NOMO-1 treated with DMSO at 0.1 percent for 48 hours (cell line): ENCODE data around the gene ST14.

Experiments
- DNase-seq: peaks from one replicate; lab custom pipeline; 2025; ENCODE audit not compliant: unreplicated experiment; lab: John Stamatoyannopoulos, UW

ST14 gene

DNA sequence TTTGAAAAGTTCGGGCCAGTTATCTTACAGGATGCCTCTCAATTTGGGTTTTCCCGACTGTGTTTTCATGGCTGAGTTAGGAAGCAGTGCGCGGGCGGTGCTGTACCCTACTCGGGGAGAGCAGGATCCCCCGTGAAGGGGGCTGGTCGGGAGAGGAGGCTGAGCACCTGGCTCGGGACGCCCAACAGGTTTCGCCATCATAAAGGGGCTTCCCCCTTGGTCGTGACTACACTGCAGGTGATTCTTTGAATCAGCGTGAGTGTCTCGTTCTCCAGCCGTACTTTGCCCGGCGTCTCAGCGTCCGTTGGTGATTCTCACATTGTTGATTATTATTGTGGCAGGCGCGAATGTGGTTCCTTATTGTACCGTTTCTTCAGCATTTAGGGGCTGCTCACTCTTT lies 46.6 kb downstream of the ST14 start:
- no peak for DNase-seq

DNA sequence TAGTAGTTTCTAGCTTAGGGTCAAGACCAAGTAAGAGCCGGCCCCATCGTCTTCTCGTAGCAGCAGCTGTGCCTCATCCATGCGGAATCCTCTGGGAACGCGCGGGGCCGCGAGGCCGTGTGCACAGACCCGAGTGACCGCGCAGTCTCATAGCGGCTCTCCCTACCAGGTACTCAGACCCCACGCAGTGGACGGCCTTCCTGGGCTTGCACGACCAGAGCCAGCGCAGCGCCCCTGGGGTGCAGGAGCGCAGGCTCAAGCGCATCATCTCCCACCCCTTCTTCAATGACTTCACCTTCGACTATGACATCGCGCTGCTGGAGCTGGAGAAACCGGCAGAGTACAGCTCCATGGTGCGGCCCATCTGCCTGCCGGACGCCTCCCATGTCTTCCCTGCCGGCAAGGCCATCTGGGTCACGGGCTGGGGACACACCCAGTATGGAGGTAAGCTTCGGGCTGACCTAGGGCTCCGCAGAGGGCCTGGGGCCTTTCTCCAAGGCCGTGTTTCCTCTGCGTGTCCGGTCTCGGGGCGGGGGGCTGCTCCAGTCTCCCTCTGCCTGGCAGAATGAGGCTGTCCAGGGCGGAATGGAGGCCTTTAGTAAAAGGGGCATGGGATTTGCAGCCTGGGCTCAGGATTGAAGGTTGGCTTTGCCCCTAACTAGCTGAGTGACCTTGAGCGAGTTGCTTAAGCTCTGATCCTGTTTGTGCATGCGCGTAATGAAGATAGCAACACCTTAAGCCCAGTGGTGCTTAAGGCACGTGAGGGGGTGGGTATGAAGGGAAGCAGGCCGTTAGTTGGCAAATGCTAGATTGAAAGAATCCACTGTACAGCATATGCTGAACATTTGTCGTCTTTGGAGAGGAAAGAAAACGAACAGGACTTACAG lies 48.9 kb downstream of the ST14 start:
- no peak for DNase-seq

DNA sequence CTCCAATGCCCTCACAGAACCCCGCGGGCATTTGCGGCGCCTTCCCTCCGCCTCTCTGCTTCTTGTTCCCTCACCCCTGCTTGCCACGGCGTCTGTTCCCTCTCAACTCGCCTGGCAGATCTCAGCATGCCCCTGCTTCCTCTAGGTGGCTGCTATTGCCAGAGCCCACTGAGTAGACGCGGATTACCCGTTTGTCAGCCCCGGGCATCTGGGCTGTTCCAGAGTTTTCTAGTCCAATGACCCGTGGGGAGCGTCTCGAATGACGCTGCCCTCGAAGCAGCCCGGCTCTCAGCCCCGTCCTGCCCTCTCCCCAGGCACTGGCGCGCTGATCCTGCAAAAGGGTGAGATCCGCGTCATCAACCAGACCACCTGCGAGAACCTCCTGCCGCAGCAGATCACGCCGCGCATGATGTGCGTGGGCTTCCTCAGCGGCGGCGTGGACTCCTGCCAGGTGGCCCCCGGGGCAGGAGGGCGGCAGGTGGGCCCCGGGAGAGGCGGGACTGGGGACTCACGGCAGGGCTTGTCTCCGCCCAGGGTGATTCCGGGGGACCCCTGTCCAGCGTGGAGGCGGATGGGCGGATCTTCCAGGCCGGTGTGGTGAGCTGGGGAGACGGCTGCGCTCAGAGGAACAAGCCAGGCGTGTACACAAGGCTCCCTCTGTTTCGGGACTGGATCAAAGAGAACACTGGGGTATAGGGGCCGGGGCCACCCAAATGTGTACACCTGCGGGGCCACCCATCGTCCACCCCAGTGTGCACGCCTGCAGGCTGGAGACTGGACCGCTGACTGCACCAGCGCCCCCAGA lies 49.7 kb downstream of the ST14 start:
- no peak for DNase-seq

DNA sequence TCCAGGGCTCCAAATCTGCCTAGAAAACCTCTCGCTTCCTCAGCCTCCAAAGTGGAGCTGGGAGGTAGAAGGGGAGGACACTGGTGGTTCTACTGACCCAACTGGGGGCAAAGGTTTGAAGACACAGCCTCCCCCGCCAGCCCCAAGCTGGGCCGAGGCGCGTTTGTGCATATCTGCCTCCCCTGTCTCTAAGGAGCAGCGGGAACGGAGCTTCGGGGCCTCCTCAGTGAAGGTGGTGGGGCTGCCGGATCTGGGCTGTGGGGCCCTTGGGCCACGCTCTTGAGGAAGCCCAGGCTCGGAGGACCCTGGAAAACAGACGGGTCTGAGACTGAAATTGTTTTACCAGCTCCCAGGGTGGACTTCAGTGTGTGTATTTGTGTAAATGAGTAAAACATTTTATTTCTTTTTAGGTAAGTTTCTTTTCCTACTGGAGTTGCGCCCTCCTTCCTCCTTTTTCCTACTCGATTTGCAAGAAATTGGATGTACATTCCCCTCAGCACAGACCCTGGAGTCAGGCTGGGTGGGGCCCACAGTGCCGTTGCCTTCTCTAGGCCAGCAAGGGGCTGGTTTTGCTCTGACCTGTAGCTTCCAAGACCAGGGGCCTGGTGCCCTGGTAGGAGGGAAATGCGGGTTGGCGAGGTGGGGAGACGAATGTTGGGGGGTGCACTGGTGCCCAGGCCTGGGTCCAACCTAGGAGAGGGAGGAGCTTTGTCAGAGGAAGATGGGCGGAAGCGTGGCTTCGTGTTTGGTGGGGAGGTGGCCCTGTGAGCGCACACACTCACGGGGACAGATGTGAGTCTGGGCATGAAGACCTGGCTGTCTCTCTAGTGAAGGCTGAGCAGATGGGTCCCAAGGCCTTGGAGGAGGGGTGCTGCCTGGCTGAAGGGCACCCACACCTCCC lies 50.6 kb downstream of the ST14 start:
- DNase-seq = no peak

DNA sequence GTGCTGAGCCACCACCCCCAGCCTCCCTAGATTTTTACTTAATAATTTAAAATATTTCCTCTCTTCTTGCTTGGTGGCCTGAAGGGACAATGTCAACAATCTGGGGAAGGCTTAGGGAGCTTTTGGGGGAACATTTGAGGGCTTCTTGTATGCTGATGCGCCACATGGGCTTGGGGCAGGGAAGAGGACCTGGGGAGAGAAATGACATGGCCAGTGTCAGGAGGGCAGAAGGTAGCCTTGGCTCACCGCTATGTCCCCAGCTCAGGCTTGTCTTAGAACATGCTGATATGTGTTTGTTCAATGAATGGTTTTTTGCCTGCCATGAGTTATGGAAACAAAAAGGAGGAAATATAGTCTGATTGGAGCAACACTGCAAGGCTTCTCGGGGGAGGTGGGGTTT lies 51.6 kb downstream of the ST14 start:
- no peak for DNase-seq

DNA sequence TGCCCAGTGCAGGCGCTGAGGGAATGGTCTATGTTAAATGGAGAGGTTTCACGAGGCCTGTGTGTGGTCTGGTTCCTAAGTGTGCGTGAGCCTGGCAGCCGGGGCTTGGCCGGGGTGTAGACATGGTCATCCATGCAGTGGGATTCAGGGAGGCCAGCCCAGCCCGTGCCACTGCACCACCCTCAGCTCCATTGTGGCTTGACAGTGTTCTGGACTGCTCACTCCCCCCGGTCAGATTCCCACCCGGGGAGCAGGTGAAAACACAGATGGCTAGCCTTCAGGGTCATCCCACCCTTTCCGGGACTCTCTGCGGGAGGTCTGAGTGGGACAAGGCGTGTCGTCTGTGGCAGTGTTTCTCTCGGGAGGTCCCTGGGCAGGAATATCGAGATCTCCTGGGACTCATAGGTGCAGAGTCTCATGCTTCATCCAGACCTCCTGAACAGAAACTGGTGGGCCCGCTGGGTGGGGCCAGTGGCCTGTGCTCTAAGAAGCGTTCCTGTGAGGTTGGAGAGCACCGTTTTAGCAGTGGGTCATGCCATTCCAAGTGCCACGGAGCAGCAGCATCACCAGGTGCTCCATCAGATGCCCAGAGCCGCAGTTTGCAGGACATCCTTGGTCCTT lies 52.3 kb downstream of the ST14 start:
- no peak for DNase-seq

DNA sequence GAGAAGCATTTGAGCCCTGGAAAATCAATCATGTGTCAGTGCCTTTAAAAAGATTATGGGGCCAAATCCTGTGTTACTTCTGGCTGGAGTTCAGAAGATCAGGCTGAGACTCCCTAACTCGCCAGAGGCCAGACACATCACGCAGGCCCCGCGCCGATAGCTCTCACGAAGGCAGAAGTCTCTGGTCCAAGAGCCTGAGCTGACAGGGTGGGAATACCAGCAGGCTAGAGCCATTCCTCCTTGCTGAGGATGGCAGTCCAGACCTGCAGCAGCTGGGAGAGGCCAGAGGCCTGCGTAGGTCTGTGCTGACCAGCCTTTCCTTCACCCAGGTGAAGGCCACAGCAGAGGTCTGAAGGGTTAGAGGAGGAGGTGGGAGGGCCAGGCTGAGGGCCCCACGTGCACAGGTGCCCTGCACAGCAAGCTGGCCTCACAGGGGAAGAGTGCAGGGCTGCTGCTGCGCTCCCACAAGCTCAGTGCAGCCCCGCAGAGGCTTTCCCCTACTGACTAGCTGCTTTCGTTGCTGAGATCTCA lies 52.9 kb downstream of the ST14 start:
- DNase-seq = no peak

DNA sequence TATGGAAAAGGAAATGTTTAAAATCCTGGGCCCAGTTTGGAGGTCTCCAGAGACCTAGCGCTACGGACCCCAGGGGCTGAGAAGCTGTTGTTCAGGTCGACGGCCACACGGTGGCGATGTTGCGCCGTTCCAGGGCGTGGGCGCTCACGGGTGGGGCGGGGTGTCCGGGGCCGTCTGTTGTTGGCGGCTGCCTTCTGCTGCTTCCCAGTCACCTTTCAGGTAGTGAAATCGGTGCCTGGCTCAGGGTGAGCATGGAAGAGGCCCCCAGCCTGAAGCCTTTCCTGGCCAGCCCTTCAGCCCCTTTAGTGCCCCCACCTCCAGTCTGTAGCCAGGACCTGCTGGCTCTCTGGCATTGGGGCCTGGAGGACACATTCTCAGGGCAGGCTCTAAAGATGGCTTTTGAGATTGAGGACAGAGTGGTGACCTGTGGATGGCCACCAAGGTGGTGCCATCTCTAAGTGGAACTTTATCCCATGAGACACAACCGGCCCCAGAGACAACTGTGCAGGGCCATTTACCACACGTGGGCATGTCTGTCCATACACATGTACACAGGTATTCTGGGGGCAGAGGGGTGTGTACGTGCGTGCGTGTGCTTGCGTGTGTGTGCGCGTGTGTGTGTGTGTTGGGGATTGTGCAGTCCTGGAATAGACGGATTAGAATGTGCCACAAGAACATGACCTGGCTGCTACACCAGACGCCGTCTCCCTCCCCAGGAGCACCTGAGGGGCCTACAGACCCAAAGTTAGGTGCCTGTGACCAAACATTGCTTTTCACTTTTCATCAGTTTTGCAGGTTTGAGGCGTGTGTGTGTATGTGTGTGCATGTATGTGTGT lies 53.8 kb downstream of the ST14 start:
- peak; percentile 41 for DNase-seq

DNA sequence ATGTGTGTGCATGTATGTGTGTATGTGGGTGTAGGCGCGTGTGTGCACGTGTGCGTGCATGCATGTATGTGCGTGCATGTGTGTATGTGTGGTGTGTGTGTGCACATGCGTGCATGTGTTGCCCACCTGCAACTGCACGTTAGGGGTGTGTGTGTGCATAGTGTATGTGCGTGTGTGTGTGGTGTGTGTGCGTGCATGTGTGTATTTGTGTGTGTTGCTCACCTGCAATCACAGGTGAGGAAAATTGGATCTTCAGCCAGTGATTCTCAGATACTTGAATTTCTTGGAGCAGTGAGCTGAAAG lies 54.3 kb downstream of the ST14 start:
- DNase-seq = no peak

DNA sequence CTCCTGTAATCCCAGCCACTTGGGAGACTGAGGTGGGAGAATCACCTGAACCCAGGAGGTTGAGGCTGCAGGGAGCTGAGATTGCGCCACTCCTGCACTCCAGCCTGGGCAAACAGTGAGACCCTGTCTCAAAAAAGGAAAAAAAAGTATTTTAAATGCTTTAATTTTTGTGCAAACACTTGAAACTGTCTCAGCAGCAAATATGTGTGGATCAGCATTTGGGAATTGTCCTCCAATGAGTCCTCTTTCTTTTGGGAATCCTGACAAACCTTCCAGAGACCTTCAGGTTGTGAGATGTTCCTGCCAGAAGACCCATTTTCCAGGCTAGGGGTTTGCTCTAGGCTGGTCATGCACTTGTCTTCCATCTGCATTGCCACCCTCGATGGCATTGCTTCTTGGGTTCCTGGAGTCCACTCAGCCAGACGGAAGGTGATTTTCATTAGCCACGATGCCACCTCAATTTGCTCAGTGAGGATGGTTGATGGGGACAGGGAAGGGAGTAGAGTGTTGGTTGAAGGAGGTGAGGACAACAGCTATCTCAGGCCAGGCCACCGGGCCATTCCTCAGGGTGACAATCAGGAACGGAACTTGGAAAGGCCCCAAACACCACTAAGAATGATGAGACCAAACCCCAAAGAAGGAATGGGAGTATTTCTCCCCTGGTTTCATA lies 55.4 kb downstream of the ST14 start:
- DNase-seq = no peak

DNA sequence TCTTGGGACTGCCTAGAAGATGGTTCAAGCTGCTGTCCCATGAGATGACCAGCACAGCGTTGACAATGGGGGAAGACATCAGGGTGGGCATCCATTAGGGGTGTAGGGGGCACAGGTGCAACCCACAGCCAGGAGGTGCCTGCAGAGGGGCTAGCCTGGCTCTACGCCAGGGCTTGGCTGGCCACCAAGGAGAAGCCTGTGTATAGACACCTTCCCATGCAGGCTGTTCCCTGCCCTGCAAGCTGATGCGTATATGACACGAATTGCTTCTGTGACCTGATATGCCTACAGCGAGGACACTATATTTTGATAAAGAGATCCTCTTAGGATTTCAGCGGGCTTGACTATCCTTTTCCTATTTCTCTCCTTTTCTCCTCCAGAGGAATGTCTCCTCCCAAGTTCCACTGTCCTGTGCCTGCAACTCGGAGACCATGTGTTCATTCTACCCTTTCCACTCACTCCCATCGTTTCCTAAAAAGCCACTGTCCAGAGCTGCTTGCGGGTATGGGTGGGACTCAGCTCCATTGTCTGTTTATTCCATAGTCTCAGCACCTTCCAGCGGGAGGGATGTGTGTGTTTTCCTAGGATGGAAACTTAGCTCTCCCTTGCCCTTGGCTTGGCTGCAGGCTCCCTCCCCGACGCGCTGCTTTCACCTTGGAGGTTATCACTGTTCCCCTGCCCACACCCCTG lies 56.1 kb downstream of the ST14 start:
- DNase-seq = no peak

DNA sequence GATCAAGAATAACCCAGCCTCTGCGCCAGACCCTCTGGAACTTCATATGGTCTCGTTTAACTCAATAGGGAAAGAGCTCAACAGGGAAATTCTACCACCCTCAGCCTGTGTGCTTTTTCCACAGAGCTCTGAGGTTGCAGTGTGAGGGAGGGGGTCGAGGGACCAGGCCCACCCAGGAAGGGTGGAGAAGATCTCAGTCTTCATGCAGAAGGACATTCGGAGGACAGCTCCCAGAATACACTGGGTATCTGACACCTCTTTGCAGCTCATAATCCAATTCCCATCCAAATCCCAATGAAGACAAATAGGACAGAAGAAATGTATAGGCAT lies 56.6 kb downstream of the ST14 start:
- no peak for DNase-seq

DNA sequence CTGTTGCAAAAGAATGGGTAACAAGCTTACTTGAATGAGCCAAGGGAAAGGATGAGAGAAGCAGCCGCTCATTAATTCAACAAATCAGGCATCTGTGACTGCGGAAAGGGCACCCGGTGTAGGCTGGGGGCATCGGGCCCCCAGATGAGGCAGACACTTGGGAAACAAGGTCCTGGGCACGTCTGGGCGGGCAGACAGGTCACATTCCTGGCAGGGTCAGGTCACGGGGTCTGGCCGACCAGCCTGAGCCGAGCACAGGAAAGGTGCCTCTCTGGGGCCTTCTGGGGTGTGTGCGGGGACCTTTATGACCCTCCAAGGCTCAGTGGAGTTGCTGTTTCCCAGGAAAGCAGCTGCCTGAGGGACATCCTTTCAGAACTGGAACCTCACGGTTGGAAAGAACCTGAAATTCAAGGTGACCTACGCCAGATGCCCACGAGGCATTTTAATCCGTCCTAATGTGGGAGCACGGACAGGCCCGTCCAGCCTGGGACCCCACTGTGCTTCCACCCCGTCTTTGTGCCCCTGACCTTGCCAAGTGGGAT lies 57.1 kb downstream of the ST14 start:
- no peak for DNase-seq

DNA sequence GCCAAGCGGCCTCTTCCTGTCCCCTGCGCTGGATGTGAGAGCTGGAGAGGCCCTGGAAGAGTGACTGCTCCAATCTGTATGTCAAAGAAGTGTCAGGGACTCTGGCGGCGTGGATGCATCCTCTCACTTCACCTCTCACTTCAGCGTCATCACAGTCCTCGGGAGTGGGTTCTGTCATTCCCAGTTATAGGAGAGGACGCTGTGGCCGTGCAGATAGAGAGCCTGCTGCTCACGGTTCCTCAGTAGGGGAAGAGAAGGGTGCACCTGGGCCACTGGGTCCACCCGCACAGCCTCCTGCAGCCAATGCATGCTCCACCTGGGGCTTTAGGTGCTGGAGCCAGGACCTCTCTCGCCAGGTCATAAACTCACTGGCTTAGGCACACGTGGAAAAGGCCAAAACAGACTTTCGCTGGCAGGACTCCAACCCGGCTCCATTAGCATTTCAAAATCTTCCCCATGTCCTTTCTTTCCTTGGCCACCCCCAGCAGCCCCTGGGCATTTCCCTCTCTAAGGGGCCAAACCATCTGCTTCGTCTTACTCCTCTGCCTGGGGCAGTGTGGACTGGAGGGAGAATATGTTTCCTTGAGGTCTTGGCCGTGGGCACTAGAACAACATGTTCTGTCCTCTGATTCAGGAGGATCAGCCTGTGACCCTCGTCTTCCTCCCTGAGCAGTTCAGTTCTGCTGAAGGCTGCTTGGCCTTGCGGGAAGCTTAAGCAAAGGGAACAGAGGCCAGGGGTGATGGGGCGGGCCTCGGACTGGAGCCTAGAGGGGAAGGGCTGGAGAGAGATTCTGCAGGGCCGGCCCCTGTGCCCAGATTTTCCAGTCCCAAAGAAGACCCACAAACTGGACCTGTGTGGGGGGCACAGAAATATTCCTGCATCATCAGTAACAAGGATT lies 57.8 kb downstream of the ST14 start:
- no peak for DNase-seq

DNA sequence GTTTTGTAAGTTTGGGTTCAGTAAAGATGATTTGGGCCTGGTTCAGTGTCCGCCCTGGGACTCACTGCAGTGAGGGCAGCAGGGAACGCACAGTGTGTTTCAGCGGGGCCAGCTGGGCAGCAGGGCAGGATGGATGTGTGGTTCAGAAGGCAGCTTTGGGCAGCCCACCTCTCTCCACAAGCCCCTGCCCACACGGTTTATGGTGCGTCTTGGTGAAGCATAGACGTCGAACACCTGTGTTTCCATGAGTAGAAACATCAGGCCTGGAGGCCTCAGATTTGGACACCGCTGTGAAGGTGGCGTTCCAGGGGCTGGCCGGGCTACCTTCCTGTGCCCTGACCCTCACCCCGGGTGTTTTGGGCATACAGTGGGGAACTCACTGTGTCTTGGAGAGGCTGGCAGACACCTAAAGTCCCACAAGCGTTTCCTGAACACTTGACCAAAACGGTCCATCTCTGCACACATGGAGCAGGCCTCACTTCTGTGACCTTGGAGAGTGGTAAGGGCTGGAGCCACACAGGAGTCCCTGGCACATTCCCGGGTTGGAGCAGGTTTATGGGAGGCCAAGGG lies 59.0 kb downstream of the ST14 start:
- DNase-seq = no peak

DNA sequence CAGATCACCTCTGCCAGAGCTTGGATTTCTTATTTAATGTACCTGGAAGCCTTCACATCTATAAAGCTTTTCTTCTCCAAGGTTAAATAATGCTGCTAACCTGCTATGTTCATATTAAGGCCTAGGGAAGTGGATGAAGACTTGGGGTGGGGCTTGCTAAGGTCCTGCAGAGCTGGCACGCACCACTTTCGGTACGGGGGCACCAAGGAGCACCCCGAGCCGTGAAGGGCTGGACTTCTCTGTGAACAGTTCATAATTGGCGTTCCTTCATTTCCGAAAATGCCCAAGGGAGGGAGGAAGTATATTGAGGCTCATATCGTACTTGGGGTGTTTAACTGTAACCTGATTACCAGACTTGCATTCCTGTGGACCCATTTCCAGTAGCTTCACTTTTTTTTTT lies 59.6 kb downstream of the ST14 start:
- DNase-seq = no peak

DNA sequence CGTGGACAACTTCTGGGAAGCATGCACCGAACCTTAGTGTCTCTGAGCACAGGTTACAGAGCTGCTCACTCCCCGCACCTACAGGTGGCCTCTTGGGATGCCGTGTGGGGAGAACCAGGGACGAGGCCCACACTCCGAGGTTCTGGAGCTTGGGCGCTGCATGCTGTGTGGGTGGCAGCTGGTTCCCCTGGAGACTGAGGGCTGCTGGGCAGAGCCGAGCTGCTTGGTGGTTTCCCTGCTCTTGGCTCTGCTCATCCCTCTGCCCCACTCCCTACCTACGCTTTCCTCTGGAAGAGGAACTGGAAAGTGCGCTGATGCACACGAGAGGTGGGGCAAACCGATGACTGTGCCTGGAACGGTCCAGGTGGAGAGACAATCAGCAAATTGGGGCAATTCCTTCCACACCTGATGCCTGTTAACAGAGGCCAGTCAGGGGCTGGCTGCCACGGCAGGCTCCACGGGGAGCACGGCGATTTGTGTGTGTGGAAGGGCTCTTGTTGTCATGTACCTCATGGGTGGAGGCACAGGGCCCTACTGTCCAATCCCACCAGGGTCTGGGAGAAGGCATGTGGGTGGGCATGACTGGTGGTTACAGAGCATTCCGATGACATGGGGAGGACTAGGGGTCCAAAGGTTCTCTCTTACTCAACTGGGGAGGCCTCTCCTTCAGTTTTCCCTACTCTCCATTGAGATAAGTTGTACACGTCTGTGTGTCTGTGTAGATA lies 60.9 kb downstream of the ST14 start:
- no peak for DNase-seq
